ENCODE measurements around the gene PIK3R5. TPM values are rescaled to one million over a fixed set of nuclear protein-coding genes. Genes with fewer than 3 reads are reported as not detected.

Gene PIK3R5
- total RNA-seq, 1 donor from 2014 or later, result not detected

- Mint-ChIP-seq H3K4me1 (ENCODE audit: low read depth) (peaks cover 8% of the 10 kb centered on the region), H3K4me3 (ENCODE audit: unreplicated experiment) (no peak overlapping the region), H3K27ac (ENCODE audit: unreplicated experiment) (no peak overlapping the region), H3K27me3 (ENCODE audit: low read depth) (peaks cover 18% of the 10 kb centered on the region), H3K9me3 (ENCODE audit: low read depth) (no peaks in the 10 kb centered on the region), H3K36me3 (ENCODE audit: low read depth) (no peaks in the 10 kb centered on the region)
- DNase-seq (ENCODE audit: low spot score), result no peak
- TF ChIP-seq CTCF (IDR thresholded peaks at IDR 0.05), result no peak
Measured at GRCh38 chr17:8896641-8897635, 68.6 kb downstream of the PIK3R5 start.

- H3K4me3 Mint-ChIP-seq (ENCODE audit: unreplicated experiment), result no peak overlapping the region
- no peak for DNase-seq (ENCODE audit: low spot score)
- no peaks in the 10 kb centered on the region for H3K36me3 Mint-ChIP-seq (ENCODE audit: low read depth)
- TF ChIP-seq CTCF (IDR thresholded peaks at IDR 0.05), result no peak
- H3K27me3 Mint-ChIP-seq (ENCODE audit: low read depth), result peaks cover 11% of the 10 kb centered on the region
- H3K4me1 Mint-ChIP-seq (ENCODE audit: low read depth), result peaks cover 8% of the 10 kb centered on the region
- H3K27ac Mint-ChIP-seq (ENCODE audit: unreplicated experiment), result no peak overlapping the region
- no peaks in the 10 kb centered on the region for H3K9me3 Mint-ChIP-seq (ENCODE audit: low read depth)
Measured at GRCh38 chr17:8896087-8896486, 69.4 kb downstream of the PIK3R5 start.

- peaks cover 8% of the 10 kb centered on the region for H3K4me1 Mint-ChIP-seq (ENCODE audit: low read depth)
- H3K9me3 Mint-ChIP-seq (ENCODE audit: low read depth), result no peaks in the 10 kb centered on the region
- DNase-seq (ENCODE audit: low spot score), result peak; percentile 67
- TF ChIP-seq CTCF (IDR thresholded peaks at IDR 0.05), result peak; percentile 89
- no peak overlapping the region for H3K4me3 Mint-ChIP-seq (ENCODE audit: unreplicated experiment)
- peaks cover 4% of the 10 kb centered on the region for H3K27me3 Mint-ChIP-seq (ENCODE audit: low read depth)
- H3K27ac Mint-ChIP-seq (ENCODE audit: unreplicated experiment), result no peak overlapping the region
- no peaks in the 10 kb centered on the region for H3K36me3 Mint-ChIP-seq (ENCODE audit: low read depth)
Measured at GRCh38 chr17:8894673-8895578, 70.6 kb downstream of the PIK3R5 start.

GRCh38 chr17:8894202-8894671, 71.3 kb downstream of the PIK3R5 start:
- H3K36me3 Mint-ChIP-seq (ENCODE audit: low read depth), result no peaks in the 10 kb centered on the region
- H3K27ac Mint-ChIP-seq (ENCODE audit: unreplicated experiment), result no peak overlapping the region
- no peak for DNase-seq (ENCODE audit: low spot score)
- H3K4me1 Mint-ChIP-seq (ENCODE audit: low read depth), result peaks cover 8% of the 10 kb centered on the region
- peaks cover 3% of the 10 kb centered on the region for H3K27me3 Mint-ChIP-seq (ENCODE audit: low read depth)
- no peak for TF ChIP-seq CTCF (IDR thresholded peaks at IDR 0.05)
- H3K9me3 Mint-ChIP-seq (ENCODE audit: low read depth), result no peaks in the 10 kb centered on the region
- no peak overlapping the region for H3K4me3 Mint-ChIP-seq (ENCODE audit: unreplicated experiment)
